K562 (cell line): ENCODE measurements around the gene CCSER2. TPM values are rescaled to one million over a fixed set of nuclear protein-coding genes. Genes with fewer than 3 reads are reported as not detected.

Source experiments
- ADNP ChIP-seq: fragments of 200-800 bp; sonication (Bioruptor generic); IDR thresholded peaks from 2 replicates; pipeline ENCODE4 v1.6.1; 2016; ENCODE audit warnings: missing genetic modification characterization, missing compliant biosample characterization
- ARID2 ChIP-seq: fragments of 450-650 bp; IDR thresholded peaks from 2 replicates; pipeline ENCODE4 v1.6.1; 2017; ENCODE audit warnings: antibody characterized with exemption, mild to moderate bottlenecking
- HLTF ChIP-seq: fragments of 450-650 bp; IDR thresholded peaks from 2 replicates; pipeline ENCODE4 v1.6.1; 2016
- SMAD1 ChIP-seq: fragments of 150-350 bp; IDR thresholded peaks from 2 replicates; pipeline ENCODE4 v1.6.1; 2014; ENCODE audit warnings: low read length, low read depth; ENCODE audit not compliant: partially characterized antibody
- SREBF1 ChIP-seq: fragments of 150-350 bp; IDR thresholded peaks from 2 replicates; pipeline ENCODE4 v1.6.1; 2014; ENCODE audit warnings: antibody characterized with exemption, low read depth, low read length, borderline replicate concordance
- polyA plus RNA-seq, 8 experiments: library from polyadenylated mRNA; depleted of rRNA in 4 of 8; stranded (reverse) in 5 of 8; unstranded in 3 of 8; fragments of >200 nt; fragmentation: Nextera tagmentation in 2 of 8; fragmentation: Illumina TruSeq in 1 of 8; extraction: Ambion mirVana in 2 of 8; extraction: Trizol in 1 of 8; gene quantifications; 2 replicates each; pipeline versions ENCODE4 v1.2.1 to v1.2.3, GENCODE V29; 2011 to 2014; ENCODE audit warnings: inconsistent platforms in 1 of 8, missing spikeins in 1 of 8
- total RNA-seq, 7 experiments: library from RNA; depleted of rRNA in 6 of 7; stranded (reverse); fragments of >200 nt in 6 of 7; fragmentation: Illumina TruSeq in 2 of 7; extraction: Trizol in 2 of 7; gene quantifications; 2 replicates each; pipeline versions ENCODE4 v1.2.1 to v1.2.3, GENCODE V29; 2011 to 2021; ENCODE audit warnings: low replicate concordance in 1 of 7
- TF ChIP-seq, protein P1 (sequence below): fragments of 200-800 bp; sonication (Bioruptor generic); IDR thresholded peaks from 2 replicates; pipeline ENCODE4 v1.6.1; 2016; ENCODE audit warnings: missing genetic modification characterization, missing compliant biosample characterization
- TF ChIP-seq, protein P2 (sequence below): fragments of 450-650 bp; IDR thresholded peaks from 2 replicates; pipeline ENCODE4 v1.6.1; 2016
- TF ChIP-seq, protein P3 (sequence below): fragments of 250-450 bp; sonication (Bioruptor Pico); IDR thresholded peaks from 2 replicates; pipeline ENCODE4 v1.4.0; 2020; ENCODE audit warnings: borderline replicate concordance
- TF ChIP-seq, protein P4 (sequence below): fragments of 450-650 bp; IDR thresholded peaks from 2 replicates; pipeline ENCODE4 v1.6.1; 2017; ENCODE audit warnings: antibody characterized with exemption

CCSER2 gene
- total and polyA plus RNA-seq, 9 of the 15 experiments (the other 6 are each of a cell fraction or from before 2014, with no cell fraction given): 2.7 to 15.1 (median 9.7) TPM

DNA sequence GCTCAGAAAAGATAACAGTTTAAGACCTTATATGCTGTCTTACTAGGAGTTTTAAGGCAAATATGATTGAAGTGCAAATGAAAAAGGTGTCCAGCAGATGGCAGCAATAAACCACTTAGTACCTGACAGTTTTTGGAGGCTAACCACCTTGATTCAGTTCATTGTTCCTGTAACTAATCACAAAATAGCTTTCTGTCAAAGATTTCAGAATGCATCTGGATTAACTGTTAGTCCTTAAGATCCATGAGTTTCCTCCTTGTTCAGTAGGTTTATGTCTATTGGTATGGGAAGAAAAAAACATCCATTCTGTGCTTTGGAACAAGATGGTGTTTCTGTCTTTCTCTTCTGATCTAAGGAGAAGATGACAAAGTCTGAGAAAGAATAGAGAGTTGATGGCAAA, 46.6 kb downstream of the CCSER2 start (continued):
- TF ChIP-seq, protein P1, sequence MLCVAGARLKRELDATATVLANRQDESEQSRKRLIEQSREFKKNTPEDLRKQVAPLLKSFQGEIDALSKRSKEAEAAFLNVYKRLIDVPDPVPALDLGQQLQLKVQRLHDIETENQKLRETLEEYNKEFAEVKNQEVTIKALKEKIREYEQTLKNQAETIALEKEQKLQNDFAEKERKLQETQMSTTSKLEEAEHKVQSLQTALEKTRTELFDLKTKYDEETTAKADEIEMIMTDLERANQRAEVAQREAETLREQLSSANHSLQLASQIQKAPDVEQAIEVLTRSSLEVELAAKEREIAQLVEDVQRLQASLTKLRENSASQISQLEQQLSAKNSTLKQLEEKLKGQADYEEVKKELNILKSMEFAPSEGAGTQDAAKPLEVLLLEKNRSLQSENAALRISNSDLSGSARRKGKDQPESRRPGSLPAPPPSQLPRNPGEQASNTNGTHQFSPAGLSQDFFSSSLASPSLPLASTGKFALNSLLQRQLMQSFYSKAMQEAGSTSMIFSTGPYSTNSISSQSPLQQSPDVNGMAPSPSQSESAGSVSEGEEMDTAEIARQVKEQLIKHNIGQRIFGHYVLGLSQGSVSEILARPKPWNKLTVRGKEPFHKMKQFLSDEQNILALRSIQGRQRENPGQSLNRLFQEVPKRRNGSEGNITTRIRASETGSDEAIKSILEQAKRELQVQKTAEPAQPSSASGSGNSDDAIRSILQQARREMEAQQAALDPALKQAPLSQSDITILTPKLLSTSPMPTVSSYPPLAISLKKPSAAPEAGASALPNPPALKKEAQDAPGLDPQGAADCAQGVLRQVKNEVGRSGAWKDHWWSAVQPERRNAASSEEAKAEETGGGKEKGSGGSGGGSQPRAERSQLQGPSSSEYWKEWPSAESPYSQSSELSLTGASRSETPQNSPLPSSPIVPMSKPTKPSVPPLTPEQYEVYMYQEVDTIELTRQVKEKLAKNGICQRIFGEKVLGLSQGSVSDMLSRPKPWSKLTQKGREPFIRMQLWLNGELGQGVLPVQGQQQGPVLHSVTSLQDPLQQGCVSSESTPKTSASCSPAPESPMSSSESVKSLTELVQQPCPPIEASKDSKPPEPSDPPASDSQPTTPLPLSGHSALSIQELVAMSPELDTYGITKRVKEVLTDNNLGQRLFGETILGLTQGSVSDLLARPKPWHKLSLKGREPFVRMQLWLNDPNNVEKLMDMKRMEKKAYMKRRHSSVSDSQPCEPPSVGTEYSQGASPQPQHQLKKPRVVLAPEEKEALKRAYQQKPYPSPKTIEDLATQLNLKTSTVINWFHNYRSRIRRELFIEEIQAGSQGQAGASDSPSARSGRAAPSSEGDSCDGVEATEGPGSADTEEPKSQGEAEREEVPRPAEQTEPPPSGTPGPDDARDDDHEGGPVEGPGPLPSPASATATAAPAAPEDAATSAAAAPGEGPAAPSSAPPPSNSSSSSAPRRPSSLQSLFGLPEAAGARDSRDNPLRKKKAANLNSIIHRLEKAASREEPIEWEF (CRISPR knock-in tag): no peak
- TF ChIP-seq SREBF1 (no peak), ARID2 (peak; percentile 4; the same call in 1 of the 2 replicates), SMAD1 (no peak), ADNP (tag) (no peak), HLTF (no peak)
- TF ChIP-seq, protein P2, sequence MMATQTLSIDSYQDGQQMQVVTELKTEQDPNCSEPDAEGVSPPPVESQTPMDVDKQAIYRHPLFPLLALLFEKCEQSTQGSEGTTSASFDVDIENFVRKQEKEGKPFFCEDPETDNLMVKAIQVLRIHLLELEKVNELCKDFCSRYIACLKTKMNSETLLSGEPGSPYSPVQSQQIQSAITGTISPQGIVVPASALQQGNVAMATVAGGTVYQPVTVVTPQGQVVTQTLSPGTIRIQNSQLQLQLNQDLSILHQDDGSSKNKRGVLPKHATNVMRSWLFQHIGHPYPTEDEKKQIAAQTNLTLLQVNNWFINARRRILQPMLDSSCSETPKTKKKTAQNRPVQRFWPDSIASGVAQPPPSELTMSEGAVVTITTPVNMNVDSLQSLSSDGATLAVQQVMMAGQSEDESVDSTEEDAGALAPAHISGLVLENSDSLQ: peak; percentile 40; the same call in 1 of the 2 replicates
- TF ChIP-seq, protein P3, sequence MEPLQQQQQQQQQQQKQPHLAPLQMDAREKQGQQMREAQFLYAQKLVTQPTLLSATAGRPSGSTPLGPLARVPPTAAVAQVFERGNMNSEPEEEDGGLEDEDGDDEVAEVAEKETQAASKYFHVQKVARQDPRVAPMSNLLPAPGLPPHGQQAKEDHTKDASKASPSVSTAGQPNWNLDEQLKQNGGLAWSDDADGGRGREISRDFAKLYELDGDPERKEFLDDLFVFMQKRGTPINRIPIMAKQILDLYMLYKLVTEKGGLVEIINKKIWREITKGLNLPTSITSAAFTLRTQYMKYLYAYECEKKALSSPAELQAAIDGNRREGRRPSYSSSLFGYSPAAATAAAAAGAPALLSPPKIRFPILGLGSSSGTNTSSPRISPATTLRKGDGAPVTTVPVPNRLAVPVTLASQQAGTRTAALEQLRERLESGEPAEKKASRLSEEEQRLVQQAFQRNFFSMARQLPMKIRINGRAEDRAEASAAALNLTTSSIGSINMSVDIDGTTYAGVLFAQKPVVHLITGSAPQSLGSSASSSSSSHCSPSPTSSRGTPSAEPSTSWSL (CRISPR knock-in tag): no peak
- TF ChIP-seq, protein P4, sequence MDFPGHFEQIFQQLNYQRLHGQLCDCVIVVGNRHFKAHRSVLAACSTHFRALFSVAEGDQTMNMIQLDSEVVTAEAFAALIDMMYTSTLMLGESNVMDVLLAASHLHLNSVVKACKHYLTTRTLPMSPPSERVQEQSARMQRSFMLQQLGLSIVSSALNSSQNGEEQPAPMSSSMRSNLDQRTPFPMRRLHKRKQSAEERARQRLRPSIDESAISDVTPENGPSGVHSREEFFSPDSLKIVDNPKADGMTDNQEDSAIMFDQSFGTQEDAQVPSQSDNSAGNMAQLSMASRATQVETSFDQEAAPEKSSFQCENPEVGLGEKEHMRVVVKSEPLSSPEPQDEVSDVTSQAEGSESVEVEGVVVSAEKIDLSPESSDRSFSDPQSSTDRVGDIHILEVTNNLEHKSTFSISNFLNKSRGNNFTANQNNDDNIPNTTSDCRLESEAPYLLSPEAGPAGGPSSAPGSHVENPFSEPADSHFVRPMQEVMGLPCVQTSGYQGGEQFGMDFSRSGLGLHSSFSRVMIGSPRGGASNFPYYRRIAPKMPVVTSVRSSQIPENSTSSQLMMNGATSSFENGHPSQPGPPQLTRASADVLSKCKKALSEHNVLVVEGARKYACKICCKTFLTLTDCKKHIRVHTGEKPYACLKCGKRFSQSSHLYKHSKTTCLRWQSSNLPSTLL: no peak
